Measurements from ENCODE around the gene CDK5R1. TPM values are rescaled to one million over a fixed set of nuclear protein-coding genes. Genes with fewer than 3 reads are reported as not detected.

The CDK5R1 gene
- total RNA-seq, 1 experiment from 2014 or later: 9.9 TPM

DNA sequence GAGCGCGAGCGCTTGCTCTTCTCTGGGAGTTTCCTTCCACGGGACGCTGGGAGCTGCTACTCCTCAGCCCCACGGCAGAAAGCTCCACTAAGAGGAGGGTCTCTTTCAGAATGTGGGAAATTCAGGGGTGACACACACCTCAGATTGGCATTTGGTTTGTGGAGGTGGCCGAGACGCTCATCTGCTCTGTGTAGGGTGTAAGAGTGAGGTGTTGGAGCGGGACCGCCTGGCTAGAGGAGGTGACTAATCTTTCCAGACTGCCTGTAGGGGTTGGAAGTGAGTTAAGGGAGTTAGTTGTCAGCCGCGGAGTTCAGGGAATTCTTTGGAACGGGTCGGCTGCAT is 41.7 kb upstream of the CDK5R1 start:
- peak; percentile 10 for ATAC-seq
- peaks cover 33% of the 10 kb centered on the region for H3K36me3 Mint-ChIP-seq
- peak overlapping the region; percentile 41 for H3K27ac Mint-ChIP-seq
- TF ChIP-seq, protein P1, sequence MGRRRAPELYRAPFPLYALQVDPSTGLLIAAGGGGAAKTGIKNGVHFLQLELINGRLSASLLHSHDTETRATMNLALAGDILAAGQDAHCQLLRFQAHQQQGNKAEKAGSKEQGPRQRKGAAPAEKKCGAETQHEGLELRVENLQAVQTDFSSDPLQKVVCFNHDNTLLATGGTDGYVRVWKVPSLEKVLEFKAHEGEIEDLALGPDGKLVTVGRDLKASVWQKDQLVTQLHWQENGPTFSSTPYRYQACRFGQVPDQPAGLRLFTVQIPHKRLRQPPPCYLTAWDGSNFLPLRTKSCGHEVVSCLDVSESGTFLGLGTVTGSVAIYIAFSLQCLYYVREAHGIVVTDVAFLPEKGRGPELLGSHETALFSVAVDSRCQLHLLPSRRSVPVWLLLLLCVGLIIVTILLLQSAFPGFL (CRISPR knock-in tag; IDR thresholded peaks at IDR 0.05; ENCODE audit: borderline replicate concordance): no peak
- TF ChIP-seq, protein P2, sequence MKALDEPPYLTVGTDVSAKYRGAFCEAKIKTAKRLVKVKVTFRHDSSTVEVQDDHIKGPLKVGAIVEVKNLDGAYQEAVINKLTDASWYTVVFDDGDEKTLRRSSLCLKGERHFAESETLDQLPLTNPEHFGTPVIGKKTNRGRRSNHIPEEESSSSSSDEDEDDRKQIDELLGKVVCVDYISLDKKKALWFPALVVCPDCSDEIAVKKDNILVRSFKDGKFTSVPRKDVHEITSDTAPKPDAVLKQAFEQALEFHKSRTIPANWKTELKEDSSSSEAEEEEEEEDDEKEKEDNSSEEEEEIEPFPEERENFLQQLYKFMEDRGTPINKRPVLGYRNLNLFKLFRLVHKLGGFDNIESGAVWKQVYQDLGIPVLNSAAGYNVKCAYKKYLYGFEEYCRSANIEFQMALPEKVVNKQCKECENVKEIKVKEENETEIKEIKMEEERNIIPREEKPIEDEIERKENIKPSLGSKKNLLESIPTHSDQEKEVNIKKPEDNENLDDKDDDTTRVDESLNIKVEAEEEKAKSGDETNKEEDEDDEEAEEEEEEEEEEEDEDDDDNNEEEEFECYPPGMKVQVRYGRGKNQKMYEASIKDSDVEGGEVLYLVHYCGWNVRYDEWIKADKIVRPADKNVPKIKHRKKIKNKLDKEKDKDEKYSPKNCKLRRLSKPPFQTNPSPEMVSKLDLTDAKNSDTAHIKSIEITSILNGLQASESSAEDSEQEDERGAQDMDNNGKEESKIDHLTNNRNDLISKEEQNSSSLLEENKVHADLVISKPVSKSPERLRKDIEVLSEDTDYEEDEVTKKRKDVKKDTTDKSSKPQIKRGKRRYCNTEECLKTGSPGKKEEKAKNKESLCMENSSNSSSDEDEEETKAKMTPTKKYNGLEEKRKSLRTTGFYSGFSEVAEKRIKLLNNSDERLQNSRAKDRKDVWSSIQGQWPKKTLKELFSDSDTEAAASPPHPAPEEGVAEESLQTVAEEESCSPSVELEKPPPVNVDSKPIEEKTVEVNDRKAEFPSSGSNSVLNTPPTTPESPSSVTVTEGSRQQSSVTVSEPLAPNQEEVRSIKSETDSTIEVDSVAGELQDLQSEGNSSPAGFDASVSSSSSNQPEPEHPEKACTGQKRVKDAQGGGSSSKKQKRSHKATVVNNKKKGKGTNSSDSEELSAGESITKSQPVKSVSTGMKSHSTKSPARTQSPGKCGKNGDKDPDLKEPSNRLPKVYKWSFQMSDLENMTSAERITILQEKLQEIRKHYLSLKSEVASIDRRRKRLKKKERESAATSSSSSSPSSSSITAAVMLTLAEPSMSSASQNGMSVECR (CRISPR knock-in tag; IDR thresholded peaks at IDR 0.05; ENCODE audit: borderline replicate concordance): no peak
- TF ChIP-seq EMX1 (CRISPR knock-in tag; IDR thresholded peaks at IDR 0.05): no peak
- no peak for TF ChIP-seq SP1 (CRISPR knock-in tag; conservative IDR thresholded peaks at IDR 0.05)
- TF ChIP-seq, protein P3, sequence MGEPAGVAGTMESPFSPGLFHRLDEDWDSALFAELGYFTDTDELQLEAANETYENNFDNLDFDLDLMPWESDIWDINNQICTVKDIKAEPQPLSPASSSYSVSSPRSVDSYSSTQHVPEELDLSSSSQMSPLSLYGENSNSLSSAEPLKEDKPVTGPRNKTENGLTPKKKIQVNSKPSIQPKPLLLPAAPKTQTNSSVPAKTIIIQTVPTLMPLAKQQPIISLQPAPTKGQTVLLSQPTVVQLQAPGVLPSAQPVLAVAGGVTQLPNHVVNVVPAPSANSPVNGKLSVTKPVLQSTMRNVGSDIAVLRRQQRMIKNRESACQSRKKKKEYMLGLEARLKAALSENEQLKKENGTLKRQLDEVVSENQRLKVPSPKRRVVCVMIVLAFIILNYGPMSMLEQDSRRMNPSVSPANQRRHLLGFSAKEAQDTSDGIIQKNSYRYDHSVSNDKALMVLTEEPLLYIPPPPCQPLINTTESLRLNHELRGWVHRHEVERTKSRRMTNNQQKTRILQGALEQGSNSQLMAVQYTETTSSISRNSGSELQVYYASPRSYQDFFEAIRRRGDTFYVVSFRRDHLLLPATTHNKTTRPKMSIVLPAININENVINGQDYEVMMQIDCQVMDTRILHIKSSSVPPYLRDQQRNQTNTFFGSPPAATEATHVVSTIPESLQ (CRISPR knock-in tag; IDR thresholded peaks at IDR 0.05): no peak
- TF ChIP-seq, protein P4, sequence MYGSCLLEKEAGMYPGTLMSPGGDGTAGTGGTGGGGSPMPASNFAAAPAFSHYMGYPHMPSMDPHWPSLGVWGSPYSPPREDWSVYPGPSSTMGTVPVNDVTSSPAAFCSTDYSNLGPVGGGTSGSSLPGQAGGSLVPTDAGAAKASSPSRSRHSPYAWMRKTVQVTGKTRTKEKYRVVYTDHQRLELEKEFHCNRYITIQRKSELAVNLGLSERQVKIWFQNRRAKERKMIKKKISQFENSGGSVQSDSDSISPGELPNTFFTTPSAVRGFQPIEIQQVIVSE (CRISPR knock-in tag; IDR thresholded peaks at IDR 0.05; ENCODE audit: borderline replicate concordance): no peak
- no peak for TF ChIP-seq PRRX2 (CRISPR knock-in tag; IDR thresholded peaks at IDR 0.05)
- TF ChIP-seq, protein P5, sequence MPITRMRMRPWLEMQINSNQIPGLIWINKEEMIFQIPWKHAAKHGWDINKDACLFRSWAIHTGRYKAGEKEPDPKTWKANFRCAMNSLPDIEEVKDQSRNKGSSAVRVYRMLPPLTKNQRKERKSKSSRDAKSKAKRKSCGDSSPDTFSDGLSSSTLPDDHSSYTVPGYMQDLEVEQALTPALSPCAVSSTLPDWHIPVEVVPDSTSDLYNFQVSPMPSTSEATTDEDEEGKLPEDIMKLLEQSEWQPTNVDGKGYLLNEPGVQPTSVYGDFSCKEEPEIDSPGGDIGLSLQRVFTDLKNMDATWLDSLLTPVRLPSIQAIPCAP (CRISPR knock-in tag; IDR thresholded peaks at IDR 0.05): no peak
- TF ChIP-seq NFE2L1 (CRISPR knock-in tag; IDR thresholded peaks at IDR 0.05): no peak
- TF ChIP-seq, protein P6, sequence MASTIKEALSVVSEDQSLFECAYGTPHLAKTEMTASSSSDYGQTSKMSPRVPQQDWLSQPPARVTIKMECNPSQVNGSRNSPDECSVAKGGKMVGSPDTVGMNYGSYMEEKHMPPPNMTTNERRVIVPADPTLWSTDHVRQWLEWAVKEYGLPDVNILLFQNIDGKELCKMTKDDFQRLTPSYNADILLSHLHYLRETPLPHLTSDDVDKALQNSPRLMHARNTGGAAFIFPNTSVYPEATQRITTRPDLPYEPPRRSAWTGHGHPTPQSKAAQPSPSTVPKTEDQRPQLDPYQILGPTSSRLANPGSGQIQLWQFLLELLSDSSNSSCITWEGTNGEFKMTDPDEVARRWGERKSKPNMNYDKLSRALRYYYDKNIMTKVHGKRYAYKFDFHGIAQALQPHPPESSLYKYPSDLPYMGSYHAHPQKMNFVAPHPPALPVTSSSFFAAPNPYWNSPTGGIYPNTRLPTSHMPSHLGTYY (CRISPR knock-in tag; IDR thresholded peaks at IDR 0.05): no peak
- TF ChIP-seq, protein P7, sequence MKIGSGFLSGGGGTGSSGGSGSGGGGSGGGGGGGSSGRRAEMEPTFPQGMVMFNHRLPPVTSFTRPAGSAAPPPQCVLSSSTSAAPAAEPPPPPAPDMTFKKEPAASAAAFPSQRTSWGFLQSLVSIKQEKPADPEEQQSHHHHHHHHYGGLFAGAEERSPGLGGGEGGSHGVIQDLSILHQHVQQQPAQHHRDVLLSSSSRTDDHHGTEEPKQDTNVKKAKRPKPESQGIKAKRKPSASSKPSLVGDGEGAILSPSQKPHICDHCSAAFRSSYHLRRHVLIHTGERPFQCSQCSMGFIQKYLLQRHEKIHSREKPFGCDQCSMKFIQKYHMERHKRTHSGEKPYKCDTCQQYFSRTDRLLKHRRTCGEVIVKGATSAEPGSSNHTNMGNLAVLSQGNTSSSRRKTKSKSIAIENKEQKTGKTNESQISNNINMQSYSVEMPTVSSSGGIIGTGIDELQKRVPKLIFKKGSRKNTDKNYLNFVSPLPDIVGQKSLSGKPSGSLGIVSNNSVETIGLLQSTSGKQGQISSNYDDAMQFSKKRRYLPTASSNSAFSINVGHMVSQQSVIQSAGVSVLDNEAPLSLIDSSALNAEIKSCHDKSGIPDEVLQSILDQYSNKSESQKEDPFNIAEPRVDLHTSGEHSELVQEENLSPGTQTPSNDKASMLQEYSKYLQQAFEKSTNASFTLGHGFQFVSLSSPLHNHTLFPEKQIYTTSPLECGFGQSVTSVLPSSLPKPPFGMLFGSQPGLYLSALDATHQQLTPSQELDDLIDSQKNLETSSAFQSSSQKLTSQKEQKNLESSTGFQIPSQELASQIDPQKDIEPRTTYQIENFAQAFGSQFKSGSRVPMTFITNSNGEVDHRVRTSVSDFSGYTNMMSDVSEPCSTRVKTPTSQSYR (CRISPR knock-in tag; IDR thresholded peaks at IDR 0.05): no peak
- no peak for TF ChIP-seq SMAD4 (CRISPR knock-in tag; IDR thresholded peaks at IDR 0.05)
- POLR2A ChIA-PET: interaction anchor here (1.0 to 1.7 kb wide), 4 partner anchors 10 to 94 kb away, joined by 3 to 8 read pairs (median 5); partner anchors contain the start of gene CDK5R1
- CTCF ChIA-PET: interaction anchor here (0.9 to 2.5 kb wide), 16 partner anchors 11 to 213 kb away, joined by 3 to 41 read pairs (median 10); partner anchors contain the start of gene CDK5R1
- peak; percentile 17 for DNase-seq (ENCODE audit: low spot score)
- peak overlapping the region; percentile 95 for H3K4me3 Mint-ChIP-seq
- peaks cover 13% of the 10 kb centered on the region for H3K9me3 Mint-ChIP-seq
- H3K4me1 Mint-ChIP-seq: peaks cover 19% of the 10 kb centered on the region
- peaks cover 29% of the 10 kb centered on the region for H3K27me3 Mint-ChIP-seq (ENCODE audit: low read depth)
